Tibial nerve (tissue), 4 donors: Measurements from ENCODE around the gene PABPN1. TPM values are rescaled to one million over a fixed set of nuclear protein-coding genes. Genes with fewer than 3 reads are reported as not detected.

Experiments used
- DNase-seq, 2 donors: peaks; one replicate each; pipeline ENCODE4 v3.0.0-alpha.2; 2019; ENCODE audit warnings: low spot score in 2 of 2
- H3K27ac ChIP-seq, 4 donors: fragments of 200-600 bp; sonication (generic) in 3 of 4; one replicate each; pipeline ENCODE4 v1.5.1; 2017 to 2019; ENCODE audit warnings: mild to moderate bottlenecking in 1 of 4
- H3K27me3 ChIP-seq, 2 donors: fragments of 200-600 bp; sonication (generic) in 1 of 2; one replicate each; pipeline versions ENCODE4 v1.5.1 to v1.6.0; 2017 to 2019
- H3K36me3 ChIP-seq, 3 donors: fragments of 200-600 bp; sonication (generic); one replicate each; pipeline ENCODE4 v1.5.1; 2018 to 2019
- H3K4me1 ChIP-seq, 4 donors: fragments of 200-600 bp; sonication (generic) in 3 of 4; one replicate each; pipeline ENCODE4 v1.5.1; 2017 to 2019
- H3K4me3 ChIP-seq, 4 donors: fragments of 200-600 bp; sonication (generic) in 3 of 4; one replicate each; pipeline ENCODE4 v1.5.1; 2017 to 2019; ENCODE audit warnings: mild to moderate bottlenecking in 1 of 4, moderate library complexity in 1 of 4
- H3K9me3 ChIP-seq, 4 donors: fragments of 200-600 bp; sonication (generic) in 3 of 4; one replicate each; pipeline ENCODE4 v1.5.1; 2017 to 2019
- CTCF ChIP-seq, 5 experiments: fragments of 200-600 bp in 3 of 5; fragments of 450-650 bp in 2 of 5; sonication (generic) in 3 of 5; IDR thresholded peaks; one replicate each; pipeline ENCODE4 v1.5.1; 2016 to 2019; ENCODE audit warnings: antibody characterized with exemption in 5 of 5, mild to moderate bottlenecking in 3 of 5, moderate library complexity in 2 of 5
- EP300 ChIP-seq, 2 donors: sonication (generic); formaldehyde crosslinking; IDR thresholded peaks; one replicate each; pipeline ENCODE4 v1.6.1; 2017; ENCODE audit warnings: antibody characterized with exemption in 2 of 2, mild to moderate bottlenecking in 1 of 2
- POLR2A ChIP-seq, 2 donors: fragments of 450-650 bp; IDR thresholded peaks; one replicate each; pipeline ENCODE4 v1.6.1; 2017; ENCODE audit warnings: antibody characterized with exemption in 2 of 2, mild to moderate bottlenecking in 2 of 2, moderate library complexity in 2 of 2
- WGBS, 2 donors: methylation state at CpG; one replicate each; pipeline ENCODE4 v1.1.5; 2018; 5-methylcytosine and 5-hydroxymethylcytosine counted together
- total RNA-seq, 4 donors: library from RNA; depleted of rRNA; stranded (reverse); fragments of >200 nt; gene quantifications; one replicate each; pipeline ENCODE4 v1.1.0, GENCODE V29; 2016

The PABPN1 gene
- total RNA-seq, 4 donors from 2014 or later: 52.1 to 80.8 (median 64.5) TPM

GRCh38 chr14:23321572-23322547 lies 603 bp downstream of the PABPN1 start:
- Histone ChIP-seq H3K27ac (peak overlapping the region; percentile 94 to 99 (median 96)), H3K4me1 (peaks cover 5 to 35% (median 19%) of the 10 kb centered on the region in 4 donors), H3K4me3 (peak overlapping the region; percentile 78 to 99 (median 97)), H3K9me3 (no peaks in the 10 kb centered on the region), H3K36me3 (peaks cover 0 to 30% (median 19%) of the 10 kb centered on the region in 3 donors), H3K27me3 (no peaks in the 10 kb centered on the region)
- 0 to 1% methylated on average over 24 to 31 of the region's 64 CpGs for WGBS, 2 donors
- TF ChIP-seq EP300 (IDR thresholded peaks at IDR 0.05) (no peak), POLR2A (IDR thresholded peaks at IDR 0.05) (no peak), CTCF (IDR thresholded peaks at IDR 0.05) (no peak)
- peak in 1 of 2 donors; percentile 23 for DNase-seq

- WGBS, 2 donors: 35 to 37% methylated on average over 10 of the region's 10 CpGs
- Histone ChIP-seq H3K27ac (peak overlapping the region in 3 of 4 donors; percentile 95 to 99 (median 98)), H3K9me3 (no peaks in the 10 kb centered on the region), H3K4me1 (peaks cover 5 to 39% (median 20%) of the 10 kb centered on the region in 4 donors), H3K36me3 (peaks cover 0 to 30% (median 19%) of the 10 kb centered on the region in 3 donors), H3K27me3 (no peaks in the 10 kb centered on the region), H3K4me3 (peak overlapping the region; percentile 78 to 99 (median 97))
- DNase-seq: no peak
- TF ChIP-seq EP300 (IDR thresholded peaks at IDR 0.05) (no peak), POLR2A (IDR thresholded peaks at IDR 0.05) (no peak), CTCF (IDR thresholded peaks at IDR 0.05) (no peak)
Observed at GRCh38 chr14:23322568-23323517, 1.6 kb downstream of the PABPN1 start.

- H3K9me3 ChIP-seq: no peaks in the 10 kb centered on the region
- no peak for DNase-seq
- H3K27me3 ChIP-seq: no peaks in the 10 kb centered on the region
- no peak overlapping the region for H3K27ac ChIP-seq
- H3K4me3 ChIP-seq: no peak overlapping the region
- TF ChIP-seq CTCF (IDR thresholded peaks at IDR 0.05) (no peak), EP300 (IDR thresholded peaks at IDR 0.05) (no peak), POLR2A (IDR thresholded peaks at IDR 0.05) (no peak)
- WGBS, 2 donors: 84 to 85% methylated on average over 18 of the region's 18 CpGs
- H3K4me1 ChIP-seq: peaks cover 5 to 46% (median 23%) of the 10 kb centered on the region in 4 donors
- H3K36me3 ChIP-seq: peaks cover 0 to 30% (median 19%) of the 10 kb centered on the region in 3 donors
Observed at GRCh38 chr14:23323838-23324454, 2.7 kb downstream of the PABPN1 start.

DNA sequence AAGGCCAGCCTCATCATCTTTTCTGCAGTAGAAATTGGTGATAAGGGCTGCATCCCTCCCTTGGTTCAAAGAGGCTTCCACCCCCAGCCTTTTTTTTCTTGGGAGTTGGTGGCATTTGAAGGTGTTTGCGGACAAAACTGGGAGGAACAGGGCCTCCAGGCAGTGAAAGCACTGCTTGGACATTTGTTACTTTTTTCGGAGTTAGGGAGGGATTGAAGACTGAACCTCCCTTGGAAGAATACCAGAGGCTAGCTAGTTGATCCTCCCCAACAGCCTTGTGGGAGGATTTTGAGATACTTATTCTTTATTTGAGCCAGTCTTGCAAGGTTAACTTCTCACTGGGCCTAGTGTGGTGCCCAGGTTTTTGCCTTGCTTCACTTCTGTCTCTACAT lies 3.2 kb downstream of the PABPN1 start:
- DNase-seq: no peak
- H3K4me3 ChIP-seq: no peak overlapping the region
- H3K27me3 ChIP-seq: no peaks in the 10 kb centered on the region
- no peaks in the 10 kb centered on the region for H3K9me3 ChIP-seq
- TF ChIP-seq POLR2A (IDR thresholded peaks at IDR 0.05): no peak
- TF ChIP-seq EP300 (IDR thresholded peaks at IDR 0.05): no peak
- no peak for TF ChIP-seq CTCF (IDR thresholded peaks at IDR 0.05)
- peaks cover 5 to 46% (median 23%) of the 10 kb centered on the region in 4 donors for H3K4me1 ChIP-seq
- WGBS, 2 donors: 77 to 85% methylated on average over 2 of the region's 2 CpGs
- peaks cover 0 to 30% (median 19%) of the 10 kb centered on the region in 3 donors for H3K36me3 ChIP-seq
- no peak overlapping the region for H3K27ac ChIP-seq
